Myocyte (in vitro differentiated cells): ENCODE results near the gene LIPK. TPM values are rescaled to one million over a fixed set of nuclear protein-coding genes. Genes with fewer than 3 reads are reported as not detected.
"Not testable (repeated sequence)": the region's sequence is repeated elsewhere in the genome, so short reads cannot be mapped to it uniquely, and the experiment has no call there.

Experiments used
- DNase-seq: peaks from one replicate; pipeline ENCODE4 v3.0.0-alpha.2; 2012; ENCODE audit warnings: low read depth
- total RNA-seq: library from RNA; depleted of rRNA; stranded (reverse); fragments of >200 nt; gene quantifications from 2 replicates; pipeline ENCODE4 v1.2.3, GENCODE V29; 2014

Gene LIPK
- total RNA-seq, 1 donor from 2014 or later = not detected

GRCh38 chr10:88709361-88709760 lies 3.3 kb downstream of the LIPK start:
- not testable (repeated sequence) for DNase-seq

DNA sequence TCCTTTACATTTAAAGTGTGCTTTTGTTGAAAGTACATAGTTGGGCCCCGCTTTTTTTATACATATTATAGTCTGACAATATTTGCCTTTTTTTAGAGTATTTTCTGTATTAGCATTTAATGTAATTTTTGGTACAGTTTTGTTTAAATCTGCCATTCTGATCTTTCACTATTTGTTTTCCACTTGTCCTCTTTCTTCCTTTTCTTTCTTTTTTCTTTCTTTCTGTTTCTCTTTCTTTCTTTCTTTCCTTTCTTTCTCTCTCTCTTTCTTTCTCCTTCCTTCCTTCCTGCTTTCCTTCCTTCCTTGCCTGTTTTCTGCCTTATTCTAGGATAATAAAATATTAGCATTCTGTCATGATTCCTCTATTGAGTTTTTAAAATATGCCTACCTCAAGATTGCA lies 9.5 kb downstream of the LIPK start:
- DNase-seq = no peak

- no peak for DNase-seq
These were observed 15.3 kb downstream of the LIPK start for GRCh38 chr10:88721392-88721791.

GRCh38 chr10:88725798-88726197 lies 19.7 kb downstream of the LIPK start:
- DNase-seq = no peak

DNA sequence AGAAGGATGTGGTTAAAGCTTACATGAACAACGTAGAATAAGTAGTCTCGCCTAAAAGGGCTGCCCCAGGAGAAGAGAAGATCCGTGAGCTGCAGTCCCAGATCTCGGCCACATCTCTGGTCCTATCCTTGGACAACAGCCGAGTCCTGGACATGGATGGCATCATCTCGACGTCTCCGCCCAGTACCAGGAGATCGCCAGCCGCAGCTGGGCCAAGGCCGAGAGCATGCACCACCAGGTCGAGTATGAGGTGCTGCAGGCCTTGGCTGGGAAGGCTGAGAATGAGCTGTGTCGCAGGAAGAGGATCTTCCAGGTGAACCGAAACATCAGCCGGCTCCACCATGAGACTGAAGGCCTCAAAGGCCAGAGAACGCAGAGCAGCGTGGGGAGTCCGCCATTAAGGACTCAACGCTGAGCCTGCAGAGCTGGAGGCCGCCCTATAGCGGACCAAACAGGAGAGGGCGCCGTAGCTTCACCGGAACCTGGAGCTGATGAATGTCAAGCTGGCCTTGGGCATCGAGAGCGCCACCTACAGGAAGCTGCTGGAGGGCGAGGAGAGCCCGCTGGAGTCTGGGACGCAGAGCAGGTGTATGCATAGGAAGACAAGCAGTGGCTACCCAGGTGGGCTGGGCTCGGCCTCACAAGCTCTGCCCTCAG lies 22.2 kb downstream of the LIPK start:
- DNase-seq = no peak

DNA sequence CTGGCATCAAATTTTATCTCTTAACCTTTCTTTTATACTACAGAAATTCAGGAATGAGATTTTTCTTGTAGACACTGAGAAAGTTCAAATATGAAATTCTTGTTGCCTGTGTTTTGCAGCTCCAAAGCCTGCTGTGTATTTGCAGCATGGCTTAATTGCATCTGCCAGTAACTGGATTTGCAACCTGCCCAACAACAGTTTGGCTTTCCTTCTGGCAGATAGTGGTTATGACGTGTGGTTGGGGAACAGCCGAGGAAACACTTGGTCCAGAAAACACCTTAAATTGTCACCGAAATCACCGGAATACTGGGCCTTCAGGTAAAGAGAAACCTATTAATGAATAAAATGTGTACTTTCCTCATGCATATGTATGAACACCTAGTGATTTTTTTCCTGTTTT lies 24.8 kb downstream of the LIPK start:
- DNase-seq = no peak

DNA sequence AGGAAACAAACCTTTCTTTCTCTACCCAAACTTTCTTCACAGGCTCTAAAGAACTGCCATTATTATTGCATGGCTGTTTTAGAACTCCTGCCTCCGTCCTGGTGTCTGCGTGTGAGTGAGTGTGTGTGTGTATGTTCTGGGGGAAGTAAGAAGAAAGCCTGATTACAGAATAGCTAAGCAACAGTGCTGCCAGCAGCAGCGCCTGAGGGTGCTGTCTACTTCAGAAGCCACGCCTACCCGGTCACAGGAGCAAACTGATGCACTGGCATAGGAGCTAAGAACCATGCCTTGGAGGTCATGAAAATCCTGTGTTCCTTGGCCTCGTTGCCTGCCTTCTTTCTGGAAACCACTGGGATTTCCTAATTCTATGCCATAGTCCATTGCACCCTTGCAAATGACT lies 25.2 kb downstream of the LIPK start:
- DNase-seq = no peak

DNA sequence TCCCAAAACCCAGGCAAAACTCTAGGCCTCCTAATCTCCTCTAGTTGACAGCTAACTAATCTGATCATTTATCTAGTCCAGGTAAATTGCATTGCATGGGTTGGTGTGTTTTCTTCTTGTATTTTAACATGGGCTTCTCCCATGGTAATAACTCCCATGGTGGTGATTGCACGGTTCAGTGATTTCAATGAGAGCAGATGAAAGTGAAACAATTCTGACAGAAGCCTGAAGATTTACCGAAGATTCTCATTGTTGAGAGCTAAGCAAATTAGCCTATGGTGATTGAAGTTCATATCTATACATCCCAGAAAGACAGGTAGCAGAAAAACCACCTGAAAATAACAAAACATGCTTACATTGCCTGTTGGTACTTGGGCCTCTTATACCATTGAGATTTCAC lies 27.2 kb downstream of the LIPK start:
- DNase-seq = no peak

DNA sequence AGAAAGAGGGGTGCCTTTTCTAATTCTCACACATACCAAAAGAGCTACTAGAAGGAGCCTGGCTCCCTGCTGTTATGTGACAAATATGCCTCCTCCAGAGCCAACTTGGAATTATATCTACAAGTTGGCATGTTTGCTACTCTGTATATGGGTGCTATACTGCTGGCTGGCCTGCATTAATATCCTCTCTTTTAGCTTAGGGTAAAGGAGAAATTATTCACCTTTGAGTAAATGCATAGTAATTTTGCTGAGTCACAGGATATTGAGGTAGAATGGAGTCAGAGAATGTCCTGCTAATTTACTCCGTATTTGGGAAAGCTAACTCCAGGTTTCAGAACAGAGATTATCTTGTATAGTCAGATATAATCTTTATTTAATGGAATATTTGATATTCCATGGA lies 29.6 kb downstream of the LIPK start:
- DNase-seq = no peak

- DNase-seq = not testable (repeated sequence)
These were observed 35.9 kb downstream of the LIPK start for GRCh38 chr10:88741921-88742320.

DNA sequence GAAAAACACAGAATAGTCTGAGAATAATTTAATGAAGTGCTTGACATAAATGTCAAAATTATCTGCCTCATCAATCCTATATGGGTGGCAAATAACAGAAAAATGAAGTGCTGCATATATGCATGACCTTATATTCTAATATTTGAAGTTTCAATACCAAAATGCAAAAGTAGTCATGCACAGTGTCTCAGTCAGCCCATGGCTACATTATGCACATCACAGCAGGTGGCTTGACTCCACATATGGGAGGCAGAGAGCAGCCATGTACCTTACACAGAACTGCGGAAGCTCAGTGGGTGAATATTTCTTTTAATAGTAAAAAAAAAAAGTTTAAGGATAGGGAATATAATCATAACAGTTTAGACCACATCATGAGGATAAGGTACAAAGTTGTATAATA lies 36.4 kb downstream of the LIPK start:
- no peak for DNase-seq

DNA sequence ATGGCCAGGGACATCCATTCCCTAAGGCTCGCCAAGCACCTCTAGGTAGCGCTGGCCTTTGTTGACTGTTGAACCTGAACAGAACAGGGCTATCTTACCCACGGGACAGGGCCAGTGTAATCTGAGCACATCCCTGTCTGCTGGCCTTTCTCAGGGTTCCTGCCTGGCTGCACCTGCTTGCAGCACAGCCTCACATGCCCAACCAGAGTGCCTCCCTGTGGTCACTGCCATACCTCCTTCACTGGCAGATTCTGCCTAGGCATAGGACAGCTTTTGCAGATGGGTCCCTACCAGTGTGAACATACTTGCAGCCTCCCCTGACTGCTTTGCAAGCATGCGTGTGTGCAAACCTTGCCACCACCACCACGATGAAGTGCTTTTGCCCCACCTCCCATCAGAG lies 38.0 kb downstream of the LIPK start:
- DNase-seq = peak; percentile 44

- DNase-seq = no peak
These were observed 39.6 kb downstream of the LIPK start for GRCh38 chr10:88745633-88746032.

DNA sequence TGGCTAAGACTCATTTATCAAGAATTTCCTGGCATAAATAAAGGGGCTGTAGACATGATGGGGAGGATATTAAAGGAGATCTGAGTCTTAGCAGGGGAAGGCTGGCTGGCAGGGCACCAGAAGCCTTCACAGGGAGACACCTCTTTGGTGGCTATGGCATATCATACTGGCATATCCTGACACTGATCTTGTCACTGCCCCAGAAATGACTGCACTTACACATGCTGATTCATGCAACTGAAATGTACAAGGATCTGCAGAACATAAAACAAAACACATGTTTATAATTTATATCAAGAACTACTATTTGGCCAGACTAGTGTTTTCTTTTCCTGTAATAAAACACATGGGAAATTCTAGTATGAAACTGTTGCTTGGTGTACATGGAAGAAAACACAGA lies 48.2 kb downstream of the LIPK start:
- DNase-seq = no peak

- DNase-seq = no peak
These were observed 49.7 kb downstream of the LIPK start for GRCh38 chr10:88755753-88756152.

- no peak for DNase-seq
These were observed 50.6 kb downstream of the LIPK start for GRCh38 chr10:88756660-88757059.

DNA sequence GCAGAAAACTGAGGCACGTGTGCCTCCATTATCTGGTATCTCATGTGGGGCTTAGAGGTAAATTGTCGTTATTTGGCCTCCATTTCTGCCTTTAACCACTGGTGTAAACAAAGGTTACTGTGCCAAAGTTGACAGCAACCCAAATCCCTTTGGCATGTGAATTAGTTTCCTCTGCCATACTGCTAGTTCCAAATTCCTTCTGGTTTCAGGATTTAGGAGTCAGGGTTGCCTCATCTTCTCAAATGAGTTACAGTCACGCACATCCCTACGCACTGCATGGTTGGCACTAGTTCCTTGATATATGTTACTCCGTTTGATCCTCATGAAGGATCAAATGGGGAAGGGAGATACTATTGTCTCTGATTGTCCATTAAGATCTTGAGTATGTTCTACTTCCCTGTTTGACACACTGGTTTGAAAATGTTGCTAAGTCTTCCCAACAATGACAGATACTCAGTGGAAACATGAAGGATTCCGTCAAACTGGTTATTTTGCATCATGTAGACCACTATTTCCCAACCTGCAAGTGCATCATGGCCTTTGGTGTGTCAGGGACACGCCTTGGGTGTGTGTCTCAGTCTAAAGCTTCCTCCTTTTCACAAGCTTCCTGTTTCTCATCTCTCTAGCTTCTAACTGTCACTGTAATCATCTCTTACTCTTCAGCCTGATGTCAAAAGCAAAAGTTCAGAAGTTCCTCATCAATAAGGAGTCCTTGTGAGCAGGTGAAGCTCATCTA lies 53.5 kb downstream of the LIPK start, which contains the start of gene LIPN:
Gene LIPN (plus strand): TSS at position 655 of the 736 bp plus-strand sequence. CDS start 1,386 bp downstream, outside the sequence.
- DNase-seq = no peak

- no peak for DNase-seq
These were observed 56.9 kb downstream of the LIPK start for GRCh38 chr10:88762906-88763305.

DNA sequence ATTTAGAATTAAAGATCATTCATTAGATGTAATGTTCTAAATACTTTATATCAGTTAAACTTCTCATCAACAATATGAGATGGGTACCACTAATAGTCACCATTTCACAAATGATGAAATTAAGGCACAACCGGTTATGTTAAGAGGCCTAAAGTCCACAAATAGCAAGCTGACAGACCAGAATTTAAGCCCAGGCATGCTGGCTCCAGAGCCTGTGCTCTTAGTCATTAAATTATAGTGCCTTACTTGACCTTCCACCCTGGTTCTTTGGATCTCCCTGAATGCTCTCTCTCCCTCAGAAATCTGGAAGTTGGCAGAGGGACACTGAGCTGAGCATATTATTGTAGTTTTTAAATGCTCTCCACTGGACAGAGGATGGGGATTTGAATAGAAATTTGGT lies 57.4 kb downstream of the LIPK start:
- peak; percentile 15 for DNase-seq

DNA sequence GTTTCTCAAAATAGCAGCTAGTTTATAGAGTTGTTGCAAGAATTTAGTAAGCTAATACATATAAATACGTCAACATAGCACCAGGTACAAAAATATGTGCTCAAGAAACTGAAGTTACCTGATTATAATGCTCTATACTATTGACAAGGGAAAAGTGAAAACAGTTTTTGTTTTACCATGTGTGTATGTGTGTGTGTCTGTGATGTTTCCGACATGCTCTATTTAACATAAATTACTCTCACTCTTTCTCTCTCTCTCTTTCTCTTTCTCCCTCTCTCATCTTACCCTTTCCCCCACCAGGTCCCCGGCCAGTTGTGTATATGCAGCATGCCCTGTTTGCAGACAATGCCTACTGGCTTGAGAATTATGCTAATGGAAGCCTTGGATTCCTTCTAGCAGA lies 58.1 kb downstream of the LIPK start:
- no peak for DNase-seq

GRCh38 chr10:88765816-88766215 lies 59.8 kb downstream of the LIPK start:
- no peak for DNase-seq

- no peak for DNase-seq
These were observed 63.3 kb downstream of the LIPK start for GRCh38 chr10:88769384-88769783.

DNA sequence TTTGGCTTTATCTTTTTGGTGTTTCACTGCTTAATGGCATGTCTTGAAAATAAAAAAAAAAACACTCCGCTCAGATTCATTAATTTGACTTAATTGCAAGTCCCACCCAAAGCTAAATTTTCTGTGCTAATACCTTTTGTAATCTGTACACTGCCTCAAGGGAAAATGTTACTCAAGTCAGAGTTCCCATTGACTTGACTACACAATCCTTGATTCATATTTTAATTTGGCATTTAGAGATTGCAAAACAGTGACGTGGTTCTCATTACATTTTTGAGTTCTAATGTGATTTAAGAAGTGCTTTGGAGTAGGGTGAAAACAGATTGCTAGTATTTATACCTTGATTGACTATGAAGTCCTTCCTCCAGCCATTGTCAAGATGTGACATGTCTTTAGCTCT lies 75.2 kb downstream of the LIPK start:
- no peak for DNase-seq
